NCI-H82 treated with DMSO at 0.1 percent for 48 hours (cell line): ENCODE data around the gene TDRD7.

Experiments
- DNase-seq: peaks from one replicate; lab custom pipeline; 2025; ENCODE audit not compliant: unreplicated experiment; lab: John Stamatoyannopoulos, UW

Gene TDRD7, protein sequence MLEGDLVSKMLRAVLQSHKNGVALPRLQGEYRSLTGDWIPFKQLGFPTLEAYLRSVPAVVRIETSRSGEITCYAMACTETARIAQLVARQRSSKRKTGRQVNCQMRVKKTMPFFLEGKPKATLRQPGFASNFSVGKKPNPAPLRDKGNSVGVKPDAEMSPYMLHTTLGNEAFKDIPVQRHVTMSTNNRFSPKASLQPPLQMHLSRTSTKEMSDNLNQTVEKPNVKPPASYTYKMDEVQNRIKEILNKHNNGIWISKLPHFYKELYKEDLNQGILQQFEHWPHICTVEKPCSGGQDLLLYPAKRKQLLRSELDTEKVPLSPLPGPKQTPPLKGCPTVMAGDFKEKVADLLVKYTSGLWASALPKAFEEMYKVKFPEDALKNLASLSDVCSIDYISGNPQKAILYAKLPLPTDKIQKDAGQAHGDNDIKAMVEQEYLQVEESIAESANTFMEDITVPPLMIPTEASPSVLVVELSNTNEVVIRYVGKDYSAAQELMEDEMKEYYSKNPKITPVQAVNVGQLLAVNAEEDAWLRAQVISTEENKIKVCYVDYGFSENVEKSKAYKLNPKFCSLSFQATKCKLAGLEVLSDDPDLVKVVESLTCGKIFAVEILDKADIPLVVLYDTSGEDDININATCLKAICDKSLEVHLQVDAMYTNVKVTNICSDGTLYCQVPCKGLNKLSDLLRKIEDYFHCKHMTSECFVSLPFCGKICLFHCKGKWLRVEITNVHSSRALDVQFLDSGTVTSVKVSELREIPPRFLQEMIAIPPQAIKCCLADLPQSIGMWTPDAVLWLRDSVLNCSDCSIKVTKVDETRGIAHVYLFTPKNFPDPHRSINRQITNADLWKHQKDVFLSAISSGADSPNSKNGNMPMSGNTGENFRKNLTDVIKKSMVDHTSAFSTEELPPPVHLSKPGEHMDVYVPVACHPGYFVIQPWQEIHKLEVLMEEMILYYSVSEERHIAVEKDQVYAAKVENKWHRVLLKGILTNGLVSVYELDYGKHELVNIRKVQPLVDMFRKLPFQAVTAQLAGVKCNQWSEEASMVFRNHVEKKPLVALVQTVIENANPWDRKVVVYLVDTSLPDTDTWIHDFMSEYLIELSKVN

DNA sequence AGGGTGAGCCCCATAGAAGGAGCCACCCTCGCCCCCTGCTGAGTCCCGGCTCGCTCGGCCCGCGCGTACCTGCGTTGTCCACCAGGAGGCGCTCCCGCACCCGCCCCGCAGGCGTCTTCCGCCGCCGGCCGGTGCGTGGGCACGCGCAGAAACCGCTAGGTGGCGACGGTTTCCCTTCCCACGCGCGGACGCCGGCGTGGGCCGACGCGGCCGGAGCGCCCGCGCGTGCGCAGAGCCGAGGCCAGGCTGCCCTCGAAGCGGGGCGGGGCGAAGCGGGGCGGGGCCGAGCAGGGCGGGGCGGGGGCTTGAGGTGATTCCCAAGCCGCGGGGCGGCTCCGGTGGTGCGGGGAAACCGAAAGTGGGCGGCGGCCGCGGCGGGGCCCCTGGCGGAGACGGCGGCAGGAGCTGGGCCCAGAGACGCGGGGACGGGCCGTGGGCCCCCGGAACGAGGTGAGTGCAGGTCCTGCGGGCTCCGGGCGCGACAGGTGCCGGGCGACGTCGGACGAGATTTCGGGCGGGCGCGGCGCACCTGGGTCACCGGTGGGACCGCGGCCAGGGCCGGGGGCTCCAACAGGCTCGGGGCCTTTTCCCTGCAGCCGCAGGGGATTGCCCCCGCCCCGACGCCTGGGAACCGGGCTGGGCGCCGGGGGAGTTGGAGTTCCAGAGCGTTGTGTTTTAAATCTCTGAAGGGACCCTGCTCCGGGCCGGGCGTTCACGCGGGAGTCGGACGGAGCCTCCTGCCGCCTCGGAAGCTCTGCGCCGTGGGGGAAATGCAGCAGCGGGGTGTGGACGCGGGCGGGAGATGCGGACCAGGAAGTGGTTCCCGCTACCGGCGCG lies at the start of gene TDRD7:
Gene TDRD7 (plus strand): TSS at position 308 of the 837 bp plus-strand sequence. CDS start 16,370 bp downstream, outside the sequence.
- DNase-seq, result peak; percentile 31

DNA sequence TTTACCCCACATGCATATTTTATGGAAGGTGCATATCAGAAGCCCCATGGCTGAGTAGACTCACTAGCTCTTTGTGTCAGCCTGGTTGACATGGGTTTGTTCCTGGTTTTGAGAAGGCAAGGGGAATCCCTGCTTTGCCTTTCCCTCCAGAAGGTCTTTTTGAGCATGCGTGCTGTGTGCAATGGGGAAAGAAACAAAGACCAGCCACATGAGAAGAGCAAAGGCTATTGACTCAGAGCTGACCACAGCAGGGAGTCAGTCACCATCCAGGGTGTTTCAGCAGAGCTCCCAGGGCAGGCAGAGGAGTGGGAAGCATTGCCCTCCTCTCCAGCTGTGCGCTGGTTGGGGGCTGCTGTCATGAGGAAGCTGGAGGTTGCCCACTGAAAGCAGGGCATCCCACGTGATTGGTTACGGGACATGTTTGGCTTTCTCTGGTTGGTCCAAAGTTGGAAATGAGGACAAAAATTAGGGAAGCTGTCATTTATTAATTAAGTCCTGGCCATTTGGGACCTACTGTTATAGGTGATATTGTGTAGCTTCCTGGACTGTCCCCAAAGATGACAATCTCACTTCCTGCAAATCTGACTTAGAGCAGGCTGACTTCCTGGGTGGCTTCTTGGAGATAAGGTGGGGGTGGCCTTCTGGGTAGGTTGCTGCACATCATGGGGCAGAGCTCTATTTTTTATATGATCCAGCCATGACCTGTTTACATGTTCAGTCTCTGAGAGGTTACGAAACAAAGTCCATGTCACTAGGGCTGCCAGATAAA lies 48.9 kb upstream of the TDRD7 start:
- no peak for DNase-seq

DNA sequence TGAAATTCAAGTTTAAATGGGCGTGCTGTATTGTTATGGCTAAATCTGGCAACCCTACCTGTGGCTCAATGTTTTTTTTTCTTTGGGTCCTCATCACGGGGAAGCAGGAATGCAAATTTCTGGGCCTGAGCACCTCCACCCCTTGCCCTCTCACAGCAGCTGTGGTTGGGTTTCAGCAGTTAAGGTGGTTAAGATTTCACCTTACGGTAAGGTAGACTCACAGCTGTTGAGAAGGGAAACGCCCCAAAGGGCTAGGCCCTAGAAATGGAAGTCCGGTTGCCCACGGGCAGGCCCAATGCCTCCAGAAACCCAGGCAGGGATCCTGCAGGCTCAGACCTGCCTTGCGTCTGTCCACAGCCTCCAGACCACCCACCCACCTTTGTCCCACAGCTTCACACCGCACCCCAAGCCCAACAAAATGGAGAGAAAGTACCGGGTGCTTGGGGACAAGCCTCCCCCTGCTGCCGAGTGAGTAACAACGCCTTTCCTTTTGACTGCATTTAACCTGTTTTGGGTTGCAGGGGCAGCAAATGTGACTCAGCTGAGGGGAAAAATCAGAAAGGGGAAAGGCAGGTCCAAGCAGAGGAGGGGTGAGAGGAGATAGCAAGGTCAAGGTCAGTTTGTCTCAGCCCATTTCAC lies 48.1 kb upstream of the TDRD7 start:
- no peak for DNase-seq

DNA sequence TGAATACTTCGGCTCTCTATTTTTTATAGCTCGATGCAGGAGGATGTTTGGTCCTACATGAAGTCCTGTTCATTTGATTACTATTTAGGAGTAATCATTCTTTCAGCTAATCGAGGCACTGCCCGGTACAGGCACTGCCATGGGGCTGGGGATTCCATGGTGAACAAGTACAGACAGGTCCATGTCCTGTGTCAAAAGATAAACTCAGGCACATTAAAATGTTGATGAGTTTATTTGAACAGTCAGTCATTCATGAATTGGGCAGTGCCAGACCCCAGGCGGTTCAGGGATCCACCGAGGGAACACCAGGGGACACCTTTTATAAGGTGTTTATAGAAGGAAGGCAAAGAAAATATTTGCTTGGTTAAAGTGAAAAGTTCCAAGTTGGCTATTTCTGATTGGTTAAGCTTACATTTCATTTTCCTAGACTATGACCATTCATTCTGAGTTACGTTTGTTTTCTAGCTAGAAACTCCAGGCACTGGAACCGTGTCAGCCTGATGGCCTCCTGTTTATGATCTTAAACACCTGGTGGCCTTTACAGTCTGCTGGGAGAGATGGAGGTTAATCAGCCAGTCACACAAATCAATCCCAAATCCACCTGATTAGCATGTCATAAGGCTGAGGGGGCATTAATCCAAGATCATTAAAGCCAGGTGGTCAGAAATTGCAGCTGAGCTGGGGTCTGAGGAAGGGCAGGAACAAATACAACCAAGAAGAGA lies 47.0 kb upstream of the TDRD7 start:
- peak; percentile 70 for DNase-seq

DNA sequence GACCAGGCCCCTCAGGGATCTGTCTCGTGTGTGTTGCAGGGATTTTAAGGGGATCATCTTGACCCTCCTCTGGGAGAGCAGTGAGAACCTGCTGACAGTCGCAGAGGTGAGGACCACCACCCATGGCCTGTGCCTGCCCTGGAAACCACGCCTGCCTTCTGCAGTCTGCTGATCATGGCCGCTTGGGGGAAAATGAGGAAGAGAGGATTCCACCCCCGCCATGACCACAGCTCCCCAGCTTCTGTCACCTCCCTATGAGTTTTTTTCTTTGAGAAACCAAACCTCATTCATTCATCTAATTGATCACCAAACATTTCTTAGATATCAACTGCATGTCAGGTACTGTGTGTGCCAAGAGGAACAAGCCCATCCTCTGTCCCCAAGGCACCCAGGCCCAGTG lies 46.3 kb upstream of the TDRD7 start:
- no peak for DNase-seq

DNA sequence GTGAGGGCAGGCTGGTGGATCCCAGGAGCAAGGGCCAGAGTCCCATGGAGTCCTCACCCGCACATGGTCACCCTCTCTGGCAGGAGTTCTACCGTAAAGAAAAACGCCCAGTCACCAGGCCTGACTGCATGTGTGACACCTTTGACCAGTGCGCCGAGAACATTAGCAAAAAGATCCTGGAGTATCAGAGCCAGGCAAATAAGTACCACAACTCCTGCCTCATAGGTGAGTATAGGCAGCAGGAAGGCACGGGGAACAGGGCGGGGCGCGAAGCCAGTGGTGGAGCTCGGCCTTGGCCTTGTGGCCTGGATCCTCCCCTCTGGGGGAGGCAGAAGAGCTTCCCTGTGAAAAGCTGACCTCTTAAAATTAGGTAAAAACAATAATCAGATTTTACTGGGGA lies 45.4 kb upstream of the TDRD7 start:
- no peak for DNase-seq

DNA sequence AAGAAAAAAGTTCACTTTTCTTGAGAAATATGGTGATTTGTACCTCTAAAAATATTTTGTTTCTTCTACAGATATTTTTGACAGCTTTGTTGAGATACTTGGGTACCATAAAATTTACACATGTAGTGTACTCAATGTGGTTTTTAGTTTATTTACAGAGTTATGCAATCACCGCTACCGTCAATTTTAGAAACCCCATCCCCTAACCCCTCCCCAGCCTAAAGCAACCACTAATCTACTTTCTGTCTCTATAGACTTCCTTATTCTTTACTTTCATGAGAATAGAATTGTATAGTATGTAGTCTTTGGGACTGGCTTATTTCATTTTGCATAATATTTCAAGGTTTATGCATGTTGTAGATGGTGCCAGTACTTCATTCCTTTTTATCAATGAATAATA lies 45.0 kb upstream of the TDRD7 start:
- no peak for DNase-seq

DNA sequence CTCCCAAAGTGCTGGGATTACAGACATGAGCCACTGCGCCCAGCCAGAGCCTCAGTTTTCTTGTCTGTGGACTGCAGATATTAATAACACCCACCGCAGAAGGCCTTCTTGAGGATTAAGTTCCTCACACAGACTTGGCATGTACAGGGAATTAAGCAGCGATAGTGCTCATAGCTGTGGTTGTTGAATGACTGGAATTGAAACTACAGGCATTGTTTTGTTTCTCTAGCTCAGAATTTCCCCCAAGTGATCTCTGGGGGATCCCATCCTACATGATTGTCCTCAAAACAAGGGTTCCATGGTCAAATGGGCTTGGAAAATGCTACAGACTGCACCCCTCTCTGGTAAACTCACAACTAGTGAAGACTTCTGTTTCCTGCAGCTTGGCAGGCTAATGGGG lies 44.2 kb upstream of the TDRD7 start:
- no peak for DNase-seq

DNA sequence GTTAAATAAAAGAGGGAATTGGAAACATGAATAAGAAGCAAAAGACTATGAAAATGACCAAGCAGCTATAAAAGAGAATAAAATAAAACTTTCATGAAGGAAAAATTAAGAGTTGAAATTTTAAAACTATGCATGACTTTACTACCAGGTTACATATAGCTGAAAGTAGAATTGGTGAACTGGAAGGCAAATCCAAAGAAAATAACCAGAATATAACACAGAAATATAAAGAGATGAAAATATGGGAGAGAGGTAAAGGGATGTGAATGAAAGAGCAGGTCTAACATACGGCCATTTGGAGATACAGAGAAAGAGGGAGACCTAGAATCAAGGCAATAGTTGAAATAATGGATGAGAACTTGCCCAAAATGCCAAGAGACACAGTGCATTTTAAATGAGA lies 42.9 kb upstream of the TDRD7 start:
- no peak for DNase-seq

DNA sequence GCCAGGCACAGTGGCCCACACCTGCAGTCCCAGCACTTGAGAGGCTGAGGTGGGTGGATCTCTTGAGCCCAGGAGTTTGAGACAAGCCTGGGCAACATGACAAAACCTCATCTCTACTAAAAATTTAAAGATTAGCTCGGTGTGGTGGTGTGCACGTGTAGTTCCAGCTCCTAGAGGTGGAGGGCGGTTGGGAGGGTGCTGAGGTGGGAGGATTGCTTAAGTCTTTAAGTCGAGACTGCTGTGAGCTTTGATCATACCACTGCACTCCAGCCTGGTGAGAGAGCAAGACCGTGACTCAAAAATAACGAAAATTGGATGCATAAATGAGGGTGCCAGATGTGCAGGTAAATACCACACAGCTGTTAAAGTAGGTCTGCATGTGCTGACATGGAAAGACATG lies 39.3 kb upstream of the TDRD7 start:
- no peak for DNase-seq

DNA sequence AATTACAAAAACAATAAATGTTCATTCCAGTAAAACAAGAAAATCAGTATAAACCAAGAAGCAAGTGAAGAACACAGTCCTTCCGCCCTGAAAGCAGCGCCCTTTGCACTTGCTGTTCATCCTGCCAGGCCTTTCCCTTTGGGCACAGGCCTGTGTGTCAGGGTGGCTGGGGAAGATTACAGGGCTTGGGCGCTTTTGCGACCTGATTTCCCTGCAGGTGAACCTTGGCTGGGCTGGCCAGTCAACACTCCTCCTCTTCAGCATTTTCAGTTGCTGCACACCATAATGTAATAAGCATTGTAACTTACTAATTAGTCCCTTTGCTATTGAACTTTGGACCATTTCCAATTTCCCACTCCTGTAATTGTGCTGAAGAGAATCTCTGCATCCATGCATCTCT lies 38.6 kb upstream of the TDRD7 start:
- no peak for DNase-seq

DNA sequence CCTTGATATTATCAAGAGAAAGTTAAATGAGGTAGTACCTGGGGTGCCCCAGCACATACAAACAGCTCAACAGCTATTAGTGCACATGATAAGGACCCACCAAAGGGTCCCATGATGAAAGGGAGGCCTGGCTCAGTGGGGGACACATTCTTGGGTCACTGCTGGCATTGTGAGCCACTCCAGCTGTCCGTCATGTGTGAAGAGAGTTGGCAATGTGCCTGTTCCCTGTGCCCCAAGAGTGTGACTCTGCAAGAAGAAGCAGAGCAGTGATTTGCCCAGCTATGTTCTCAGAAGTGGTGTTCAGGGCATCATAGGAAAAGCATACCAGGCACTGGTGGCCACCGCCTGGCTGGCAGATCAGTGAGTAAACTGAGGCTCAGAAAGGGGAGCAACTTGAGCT lies 37.1 kb upstream of the TDRD7 start:
- no peak for DNase-seq

DNA sequence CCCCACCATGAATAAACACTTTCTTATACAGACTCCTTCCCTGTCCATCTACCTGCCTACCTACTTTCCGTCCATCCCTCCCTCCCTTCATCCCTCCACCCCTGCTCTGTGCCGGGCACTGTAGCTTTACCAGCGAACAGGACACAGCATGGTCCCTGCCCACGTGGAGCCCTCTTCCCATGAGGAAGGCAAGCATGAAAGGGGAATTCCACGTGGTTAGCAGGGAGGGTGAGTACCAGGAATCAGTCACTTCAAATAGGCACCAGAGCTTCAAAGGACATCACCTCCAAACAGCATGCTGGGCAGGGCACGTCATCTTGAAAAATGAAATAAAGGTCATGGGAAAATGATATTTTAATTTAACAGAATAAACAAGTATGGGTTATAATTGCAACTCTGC lies 35.0 kb upstream of the TDRD7 start:
- no peak for DNase-seq

DNA sequence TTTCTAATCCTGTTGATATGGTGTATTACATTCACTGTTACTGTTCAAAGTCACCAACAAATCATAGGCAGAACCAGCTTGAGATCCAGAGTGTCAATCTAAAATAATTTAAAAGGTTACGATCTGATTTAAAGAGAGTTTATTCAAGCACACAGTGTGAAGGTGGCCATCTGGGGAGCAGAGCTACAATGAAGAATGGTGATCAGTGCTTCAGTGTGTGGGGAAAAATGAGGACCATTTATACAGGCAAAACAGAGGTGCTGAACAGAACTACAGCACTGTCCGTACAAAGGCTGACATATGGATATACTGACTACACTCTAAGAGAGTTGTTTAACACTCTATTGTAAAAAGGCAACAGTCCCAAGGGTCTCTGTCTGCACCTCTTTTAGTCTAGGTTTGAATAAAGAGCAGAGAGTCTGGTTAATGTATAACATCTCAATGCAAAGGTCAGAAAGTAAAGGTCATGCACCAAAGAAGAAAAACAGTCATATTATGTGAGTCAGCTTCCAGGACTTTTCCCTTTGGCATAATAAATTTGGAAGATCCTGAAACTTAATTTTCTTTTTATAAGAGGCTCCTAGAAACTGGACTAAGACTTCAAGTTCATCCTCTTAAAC lies 29.7 kb upstream of the TDRD7 start:
- no peak for DNase-seq

DNA sequence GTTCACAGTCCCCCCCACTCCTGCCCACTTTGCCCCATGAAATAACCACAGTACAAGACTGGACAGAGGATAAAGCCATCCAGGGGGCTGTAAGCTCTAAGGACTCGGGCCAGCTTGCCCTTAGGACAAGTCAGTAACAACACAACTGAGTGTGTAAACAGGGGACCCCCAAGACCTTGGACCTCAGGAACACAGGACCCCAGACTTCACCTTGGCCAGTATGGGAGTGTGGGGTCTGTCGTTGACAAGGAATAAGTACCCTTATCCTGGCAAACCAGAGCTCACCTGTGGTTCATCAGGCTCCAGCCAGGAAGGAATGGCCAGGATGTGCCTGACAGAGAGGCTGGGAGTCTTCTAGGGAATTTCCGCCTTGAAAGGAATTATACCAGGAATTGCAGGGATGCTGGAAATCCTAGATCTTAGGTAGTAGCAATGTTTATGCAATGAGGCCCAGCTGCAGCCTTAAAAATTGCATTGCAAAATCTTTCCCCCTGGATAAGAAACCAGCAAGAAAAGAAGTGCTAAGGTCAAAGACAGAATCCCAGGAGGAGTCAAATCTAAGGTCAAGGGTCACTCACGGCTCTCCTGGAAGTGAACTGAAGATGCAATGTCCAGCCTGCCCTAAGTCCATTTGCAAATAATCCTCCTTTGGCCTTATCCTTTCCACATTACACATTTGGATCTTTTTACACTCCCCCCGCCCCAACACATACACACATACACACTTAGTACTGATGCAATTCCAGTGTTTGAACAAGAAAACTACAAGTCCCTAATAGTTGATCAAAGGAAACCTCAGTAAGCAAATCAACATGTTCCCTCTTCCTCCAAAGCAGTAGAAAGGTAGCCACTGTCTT lies 27.3 kb upstream of the TDRD7 start:
- DNase-seq, result no peak

DNA sequence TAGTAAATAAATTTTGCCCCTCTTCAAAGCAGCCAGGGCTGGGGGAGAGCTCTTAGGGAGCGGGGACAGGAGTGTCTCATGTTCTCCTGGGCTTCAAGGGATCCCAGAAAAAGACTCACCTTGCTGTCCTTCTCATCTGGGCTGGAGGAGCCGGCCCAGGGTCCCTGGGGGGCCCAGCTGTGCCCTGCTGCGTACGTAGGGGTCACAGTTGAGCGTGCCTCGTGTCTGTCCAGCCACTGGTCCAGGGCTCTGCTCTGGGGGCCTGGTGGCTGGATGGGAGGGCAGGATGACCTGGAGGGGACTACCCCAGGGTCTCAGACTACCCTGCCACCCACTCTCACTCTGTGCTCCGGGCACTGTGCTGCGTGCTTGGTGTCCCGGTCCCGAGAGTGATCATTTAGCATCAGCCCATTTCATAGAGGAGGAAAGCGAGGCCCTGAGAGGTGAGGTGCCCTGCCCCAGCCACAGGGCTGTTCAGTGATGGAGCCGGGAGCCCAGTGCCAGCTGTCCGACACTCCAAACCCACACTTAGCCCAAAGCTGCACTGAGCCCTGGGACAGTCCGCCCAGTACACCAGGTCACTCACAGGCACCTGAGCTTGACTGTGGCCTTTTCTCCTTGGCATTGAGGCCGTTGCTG lies 26.2 kb upstream of the TDRD7 start:
- DNase-seq, result no peak

DNA sequence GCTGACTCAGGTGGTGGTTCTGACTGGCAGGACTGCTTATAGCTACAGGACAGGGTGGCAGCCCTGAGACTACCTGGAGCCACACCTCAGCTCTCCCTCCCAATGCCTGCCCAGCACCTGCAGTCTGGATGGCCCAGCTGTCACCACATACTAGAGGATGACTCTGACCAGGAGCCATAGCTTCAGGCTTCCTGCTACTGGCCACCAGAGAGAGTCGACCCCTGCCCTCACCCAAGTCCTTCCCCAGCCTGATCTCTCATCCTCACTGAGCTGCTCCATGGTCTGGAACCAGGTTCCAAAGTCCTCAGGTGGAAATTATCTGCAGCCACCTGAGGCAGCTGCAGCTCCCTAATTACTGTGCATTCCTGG lies 25.6 kb upstream of the TDRD7 start:
- DNase-seq, result no peak
